Keratinocyte (primary cell): ENCODE results near the gene COL4A6.

Source experiments
- CTCF ChIP-seq, 3 experiments: IDR thresholded peaks in 1 of 3; conservative IDR thresholded peaks in 1 of 3; optimal IDR thresholded peaks in 1 of 3; 2 replicates in 2 of 3; 3 replicates in 1 of 3; pipeline versions ENCODE3 to v1.5.1; 2011; ENCODE audit warnings: low read length in 3 of 3, mild to moderate bottlenecking in 3 of 3, moderate library complexity in 2 of 3, control low read depth in 1 of 3, inconsistent platforms in 1 of 3; ENCODE audit not compliant: insufficient read depth in 2 of 3; ENCODE audit errors: extremely low read depth in 1 of 3
- EZH2 ChIP-seq: IDR thresholded peaks from one replicate; pipeline ENCODE4 v1.6.1; 2012; ENCODE audit warnings: inconsistent platforms, mild to moderate bottlenecking, low read length, moderate library complexity

GRCh38 chrX:108127152-108127551, 311.1 kb downstream of the COL4A6 start:
- TF ChIP-seq CTCF (optimal IDR thresholded peaks at IDR 0.05 in 1 of 3, IDR thresholded peaks at IDR 0.05 in 1 of 3, conservative IDR thresholded peaks at IDR 0.05 in 1 of 3; ENCODE audit: extremely low read depth in 1 of 3, insufficient read depth in 2 of 3, low read length in 3 of 3) = no peak
- no peak for TF ChIP-seq EZH2
